K562 (cell line): ENCODE data around the gene ADRA1B. TPM values are rescaled to one million over a fixed set of nuclear protein-coding genes. Genes with fewer than 3 reads are reported as not detected.

Source experiments
- ATAC-seq: fragments of 200-7000 bp; cut with Tn5 transposase; 3 replicates; pipeline ENCODE4 v1.9.1; 2020; ENCODE audit warnings: moderate library complexity
- BruUV-seq: library from RNA; stranded (reverse); fragments of 400-500 nt; replicated peaks from 2 replicates; lab custom pipeline; 2021; lab: Mats Ljungman, UMichigan
- CTCF ChIA-PET: fragments of 300-600 bp; formaldehyde crosslinking; extraction: SDS; loops from one replicate; lab custom pipeline; 2021; ENCODE audit warnings: low intra/inter-chr PET ratio; lab: Yijun Ruan, JAX
- POLR2A ChIA-PET: fragments of 300-600, 350-650 bp; sonication (Branson Sonifier 250); formaldehyde crosslinking; extraction: SDS; loops from one replicate; lab custom pipeline; 2021; ENCODE audit warnings: antibody characterized with exemption, inconsistent platforms; lab: Yijun Ruan, JAX
- DNase-seq, 4 experiments: peaks; one replicate each; pipeline versions ENCODE4 v3.0.0 to v3.0.0-alpha.2; 2011 to 2018; ENCODE audit warnings: low spot score in 3 of 4, mixed read lengths in 3 of 4; ENCODE audit errors: extremely low read depth in 1 of 4
- FAIRE-seq: peaks from 2 replicates; lab custom pipeline; 2011; peaks lifted over from hg19 to GRCh38; lab: Jason Lieb, UNC
- H2AFZ ChIP-seq: 2 replicates; pipeline ENCODE4 v1.6.0; 2011; ENCODE audit warnings: low read depth, low read length, control low read depth, inconsistent platforms
- H3K27ac ChIP-seq: fragments of 200-600 bp; 3 replicates; pipeline ENCODE4 v1.8.0; 2011; ENCODE audit warnings: low read depth, mild to moderate bottlenecking, control low read depth, inconsistent platforms, low read length, moderate library complexity, mixed read lengths; ENCODE audit errors: extremely low read depth
- H3K27me3 ChIP-seq, 2 experiments: fragments of 300-600 bp in 1 of 2; 2 replicates in 1 of 2; 3 replicates in 1 of 2; pipeline versions ENCODE4 v1.6.0 to v1.8.0; 2011; ENCODE audit warnings: inconsistent platforms in 2 of 2, low read length in 2 of 2, mild to moderate bottlenecking in 1 of 2, mixed read lengths in 1 of 2, moderate library complexity in 1 of 2; ENCODE audit not compliant: control insufficient read depth in 2 of 2, insufficient read depth in 2 of 2
- H3K36me3 ChIP-seq: fragments of 300-600 bp; 3 replicates; pipeline ENCODE4 v1.8.0; 2011; ENCODE audit warnings: mild to moderate bottlenecking, low read length, inconsistent platforms; ENCODE audit not compliant: control insufficient read depth, insufficient read depth
- H3K4me1 ChIP-seq, 2 experiments: fragments of 200-600 bp in 1 of 2; replicated peaks in 1 of 2; 2 replicates in 1 of 2; 3 replicates in 1 of 2; pipeline versions ENCODE4 v1.5.1 to v1.8.0; 2011; ENCODE audit warnings: inconsistent platforms in 2 of 2, low read length in 2 of 2, mild to moderate bottlenecking in 1 of 2, mixed read lengths in 1 of 2, moderate library complexity in 1 of 2; ENCODE audit not compliant: control insufficient read depth in 2 of 2, insufficient read depth in 2 of 2
- H3K4me2 ChIP-seq: 2 replicates; pipeline ENCODE4 v1.6.1; 2011; ENCODE audit warnings: low read length, control low read depth, inconsistent platforms, mixed read lengths; ENCODE audit not compliant: insufficient read depth
- H3K4me3 ChIP-seq: fragments of 200-600 bp; sonication (generic), shearing (Covaris generic); 2 replicates; pipeline ENCODE4 v1.5.1; 2016; ENCODE audit warnings: control low read depth, inconsistent platforms
- H3K79me2 ChIP-seq: fragments of 200-600 bp; 3 replicates; pipeline ENCODE4 v1.8.0; 2011; ENCODE audit warnings: low read length, inconsistent platforms; ENCODE audit not compliant: control insufficient read depth, insufficient read depth
- H3K9ac ChIP-seq, 2 experiments: 2 replicates each; pipeline versions ENCODE4 v1.6.0 to v1.6.1; 2011; ENCODE audit warnings: low read depth in 2 of 2, low read length in 2 of 2, control low read depth in 1 of 2, inconsistent platforms in 1 of 2, mild to moderate bottlenecking in 1 of 2, mixed read lengths in 1 of 2; ENCODE audit not compliant: insufficient read depth in 1 of 2
- H3K9me1 ChIP-seq: one replicate; pipeline ENCODE4 v1.6.0; 2011; ENCODE audit warnings: inconsistent platforms, mild to moderate bottlenecking, low read length, moderate library complexity; ENCODE audit not compliant: control insufficient read depth, insufficient read depth
- H3K9me3 ChIP-seq: replicated peaks from 2 replicates; pipeline ENCODE4 v1.5.1; 2011; ENCODE audit warnings: low read depth, low read length, inconsistent platforms; ENCODE audit not compliant: control insufficient read depth, insufficient read depth
- H4K20me1 ChIP-seq: replicated peaks from 2 replicates; pipeline ENCODE4 v1.6.1; 2011; ENCODE audit warnings: low read length, inconsistent platforms, mixed read lengths; ENCODE audit not compliant: control insufficient read depth, insufficient read depth
- EP400 ChIP-seq: fragments of 450-650 bp; IDR thresholded peaks from 2 replicates; pipeline ENCODE4 v1.6.1; 2017; ENCODE audit warnings: antibody characterized with exemption, mild to moderate bottlenecking, moderate library complexity
- FOXP1 ChIP-seq: sonication (generic); formaldehyde crosslinking; IDR thresholded peaks from 2 replicates; pipeline ENCODE4 v1.8.0; 2022; ENCODE audit warnings: mild to moderate bottlenecking, missing genetic modification reagents
- HNRNPK ChIP-seq: fragments of 200-400 bp; formaldehyde crosslinking; IDR thresholded peaks from one replicate; pipeline ENCODE4 v1.6.1; 2018; ENCODE audit warnings: mild to moderate bottlenecking, low read depth, low read length; ENCODE audit not compliant: poor library complexity, severe bottlenecking
- PHB ChIP-seq: fragments of 250-450 bp; sonication (Bioruptor Pico); IDR thresholded peaks from 2 replicates; pipeline ENCODE4 v1.5.0; 2021
- RAD51 ChIP-seq: fragments of 450-650 bp; IDR thresholded peaks from 2 replicates; pipeline ENCODE4 v1.7.1; 2016; ENCODE audit warnings: low read depth, mild to moderate bottlenecking, borderline replicate concordance
- SAFB ChIP-seq: fragments of 200-400 bp; formaldehyde crosslinking; IDR thresholded peaks from 2 replicates; pipeline ENCODE4 v1.6.1; 2017; ENCODE audit warnings: low read depth, low read length, borderline replicate concordance
- XRCC3 ChIP-seq: fragments of 450-650 bp; IDR thresholded peaks from 2 replicates; pipeline ENCODE4 v1.6.1; 2017; ENCODE audit warnings: mild to moderate bottlenecking, moderate library complexity
- ZNF311 ChIP-seq: fragments of 250-450 bp; sonication (Bioruptor Pico); IDR thresholded peaks from 2 replicates; pipeline ENCODE4 v1.4.0; 2020; ENCODE audit warnings: mild to moderate bottlenecking, moderate library complexity
- ZNF609 ChIP-seq: sonication (generic); formaldehyde crosslinking; IDR thresholded peaks from 2 replicates; pipeline ENCODE4 v1.8.1; 2023; ENCODE audit warnings: missing genetic modification reagents, mild to moderate bottlenecking, borderline replicate concordance
- WGBS: fragments of 100-300 bp; shearing (Covaris generic); methylation state at CpG from one replicate; pipeline ENCODE4 v1.1.6; 2016; ENCODE audit warnings: low coverage, mixed read lengths; ENCODE audit not compliant: insufficient coverage; ENCODE audit errors: missing lambda C conversion rate; 5-methylcytosine and 5-hydroxymethylcytosine counted together
- in situ Hi-C: fragments of 300-500 bp; cut with MboI; formaldehyde crosslinking; loops from 4 replicates; pipeline ENCODE4 v1.15.0; 2018; ENCODE audit warnings: inconsistent platforms, mixed read lengths
- intact Hi-C: fragments of 100-400 bp; cut with micrococcal nuclease; formaldehyde crosslinking; loops from 2 replicates; pipeline ENCODE4 v1.14.2; 2022
- polyA plus RNA-seq, 8 experiments: library from polyadenylated mRNA; depleted of rRNA in 4 of 8; stranded (reverse) in 5 of 8; unstranded in 3 of 8; fragments of >200 nt; fragmentation: Nextera tagmentation in 2 of 8; fragmentation: Illumina TruSeq in 1 of 8; extraction: Ambion mirVana in 2 of 8; extraction: Trizol in 1 of 8; gene quantifications; 2 replicates each; pipeline versions ENCODE4 v1.2.1 to v1.2.3, GENCODE V29; 2011 to 2014; ENCODE audit warnings: inconsistent platforms in 1 of 8, missing spikeins in 1 of 8
- total RNA-seq, 7 experiments: library from RNA; depleted of rRNA in 6 of 7; stranded (reverse); fragments of >200 nt in 6 of 7; fragmentation: Illumina TruSeq in 2 of 7; extraction: Trizol in 2 of 7; gene quantifications; 2 replicates each; pipeline versions ENCODE4 v1.2.1 to v1.2.3, GENCODE V29; 2011 to 2021; ENCODE audit warnings: low replicate concordance in 1 of 7

Gene ADRA1B
- total and polyA plus RNA-seq, 9 of the 15 experiments (the other 6 are each of a cell fraction or from before 2014, with no cell fraction given): not detected

GRCh38 chr5:159969966-159970365 is 53.7 kb downstream of the ADRA1B start (continued):
- TF ChIP-seq ZNF311 (CRISPR knock-in tag): no peak
- no peak for TF ChIP-seq EP400
- TF ChIP-seq PHB (CRISPR knock-in tag): no peak
- TF ChIP-seq, all 486 proteins: peak for 0

GRCh38 chr5:159971038-159971437 is 54.8 kb downstream of the ADRA1B start:
- H3K79me2 ChIP-seq: no peaks in the 10 kb centered on the region
- 3% methylated on average over 4 of the region's 4 CpGs for WGBS
- POLR2A ChIA-PET: interaction anchor here (1.0 kb wide), 1 partner anchor 103 kb away, joined by 3 read pairs; no protein-coding TSS in a partner anchor
- no peaks in the 10 kb centered on the region for H3K9me3 ChIP-seq
- no peak for DNase-seq
- intact Hi-C loops: no loop called here
- H3K4me1 ChIP-seq: peaks cover 0 to 3% of the 10 kb centered on the region in 2 experiments; a peak in 1 of 5 replicates
- H3K27me3 ChIP-seq: peaks cover 22 to 32% of the 10 kb centered on the region in 2 experiments
- H2AFZ ChIP-seq: no peak overlapping the region
- no peak for FAIRE-seq
- no peaks in the 10 kb centered on the region for H3K9me1 ChIP-seq
- BruUV-seq: no TSS peak
- in situ Hi-C loops: loop anchor here (10.0 kb wide), 1 partner anchor 526 kb away; no protein-coding TSS in a partner anchor
- no peaks in the 10 kb centered on the region for H3K36me3 ChIP-seq
- ATAC-seq: no peak
- H3K4me2 ChIP-seq: no peak overlapping the region
- H3K9ac ChIP-seq: no peak overlapping the region
- H4K20me1 ChIP-seq: no peaks in the 10 kb centered on the region
- CTCF ChIA-PET: no interaction called here
- no peak overlapping the region for H3K27ac ChIP-seq
- H3K4me3 ChIP-seq: no peak overlapping the region
- no peak for TF ChIP-seq SAFB
- no peak for TF ChIP-seq FOXP1 (CRISPR knock-in tag)
- TF ChIP-seq HNRNPK: no peak
- TF ChIP-seq XRCC3: no peak
- no peak for TF ChIP-seq RAD51
- no peak for TF ChIP-seq ZNF609
